ENCODE results near the gene ZFYVE27.

The ZFYVE27 gene

DNA sequence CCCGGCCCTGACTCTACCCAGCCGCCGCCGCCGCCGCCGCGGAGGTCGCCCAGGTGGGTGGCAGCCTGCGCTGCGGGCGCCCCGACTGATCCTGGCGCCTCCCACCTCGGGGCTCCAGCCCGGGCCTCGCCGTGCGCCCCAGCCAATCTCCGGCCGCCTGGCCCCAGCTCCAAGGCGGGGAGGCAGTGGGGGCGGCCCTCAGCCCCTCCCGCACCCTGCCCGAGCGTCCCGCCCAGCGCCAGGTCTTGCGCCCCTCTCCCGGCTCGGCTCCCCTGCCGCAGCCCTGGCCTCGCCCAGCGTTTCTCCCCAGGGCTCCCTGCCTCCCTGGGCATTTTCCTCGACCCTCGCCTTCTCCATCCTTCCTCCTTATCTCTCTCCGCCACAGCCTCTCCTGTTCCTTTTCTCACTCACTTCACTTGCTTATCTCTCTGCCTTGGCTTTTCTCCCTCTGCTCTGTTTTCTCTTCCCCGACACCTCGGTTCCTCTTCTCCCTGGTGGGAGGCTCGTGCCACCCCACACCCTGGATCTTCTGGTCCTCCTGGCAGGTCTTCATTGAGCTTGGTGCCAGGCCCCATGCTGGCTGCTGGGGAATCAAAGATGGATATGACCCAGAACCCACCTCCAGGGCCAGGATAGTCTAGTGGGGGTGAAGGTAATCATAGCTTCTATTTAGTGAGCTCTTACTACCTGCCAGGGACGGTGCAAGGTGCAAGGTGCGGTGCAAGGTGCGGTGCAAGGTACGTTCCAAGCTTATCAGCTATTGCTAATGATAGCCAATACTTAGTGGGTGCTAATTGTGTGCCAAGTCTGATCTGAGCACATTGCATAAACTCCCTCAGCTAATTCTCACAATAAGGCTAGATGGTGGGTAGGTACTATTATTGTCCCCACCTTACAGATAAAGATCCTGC is 35.2 kb downstream of the ZFYVE27 start, which contains the start of gene SFRP5:
SFRP5 (minus strand) TSS at position 87 of the 911 bp plus-strand sequence. CDS start 166 bp downstream, outside the sequence.
- DNase-seq: no peak

DNA sequence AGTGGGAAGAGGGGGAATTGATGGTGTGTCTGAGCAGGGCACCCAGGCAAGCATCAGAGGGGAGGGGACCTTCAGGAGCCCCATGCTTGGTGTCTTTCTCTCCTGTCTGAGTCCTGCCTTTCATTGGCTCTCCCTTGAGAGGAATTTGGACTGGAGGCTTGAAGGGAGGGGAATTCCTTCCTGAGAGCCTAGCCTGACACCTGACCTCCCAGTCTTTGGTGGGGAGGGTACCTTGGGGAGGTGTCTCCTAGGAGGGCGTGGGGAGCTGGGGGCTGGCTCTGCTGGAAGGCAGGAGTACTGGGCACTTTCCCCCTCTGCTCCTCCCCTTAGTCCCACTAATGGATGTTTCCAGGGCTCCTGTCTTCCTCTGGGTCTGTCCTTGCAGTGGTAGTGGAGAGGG is 36.2 kb downstream of the ZFYVE27 start:
- no peak for DNase-seq

DNA sequence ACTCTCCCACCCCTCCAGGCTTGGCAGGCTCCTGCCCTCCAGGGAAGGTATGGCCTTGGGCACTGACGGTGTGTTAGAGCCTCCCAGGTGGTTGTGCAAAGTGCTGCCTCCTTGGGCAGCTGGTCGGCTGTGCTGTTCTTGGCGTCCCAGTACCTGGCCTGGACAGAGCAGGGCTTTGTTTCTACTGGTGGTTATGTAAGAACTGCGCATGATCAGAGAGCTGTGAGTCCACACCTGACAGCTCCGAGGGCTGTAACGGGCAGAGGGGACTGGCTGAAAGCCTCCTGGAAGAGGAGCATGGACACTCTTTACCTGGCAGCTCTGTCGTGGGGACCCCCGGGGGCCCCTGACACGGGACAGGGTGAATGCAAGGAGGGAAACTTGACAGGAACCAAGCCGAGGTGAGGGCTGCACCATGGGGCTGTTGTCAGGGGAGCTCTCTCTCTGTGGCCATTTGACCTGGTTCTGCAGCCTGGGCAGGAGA is 37.9 kb downstream of the ZFYVE27 start:
- DNase-seq: no peak

DNA sequence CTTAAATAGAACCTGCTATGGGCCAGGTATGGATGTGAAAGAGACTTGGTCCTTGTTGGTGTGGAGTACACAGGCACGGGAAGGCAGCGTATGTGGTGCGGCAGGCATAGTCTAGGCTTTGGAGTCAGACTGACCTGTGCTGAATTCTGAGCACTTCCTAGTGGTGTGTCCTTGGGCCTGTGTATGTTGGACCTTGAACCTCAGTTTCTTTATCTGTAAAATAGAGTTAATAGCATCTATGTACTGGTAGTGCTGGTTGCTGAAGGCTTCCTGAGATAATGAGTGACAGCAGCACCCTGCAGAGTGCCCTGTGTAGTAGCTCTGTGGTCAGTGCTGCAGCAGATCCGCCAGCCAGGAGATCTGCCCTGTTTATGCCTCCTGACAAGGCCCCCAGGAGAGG is 40.2 kb downstream of the ZFYVE27 start:
- DNase-seq: no peak

DNA sequence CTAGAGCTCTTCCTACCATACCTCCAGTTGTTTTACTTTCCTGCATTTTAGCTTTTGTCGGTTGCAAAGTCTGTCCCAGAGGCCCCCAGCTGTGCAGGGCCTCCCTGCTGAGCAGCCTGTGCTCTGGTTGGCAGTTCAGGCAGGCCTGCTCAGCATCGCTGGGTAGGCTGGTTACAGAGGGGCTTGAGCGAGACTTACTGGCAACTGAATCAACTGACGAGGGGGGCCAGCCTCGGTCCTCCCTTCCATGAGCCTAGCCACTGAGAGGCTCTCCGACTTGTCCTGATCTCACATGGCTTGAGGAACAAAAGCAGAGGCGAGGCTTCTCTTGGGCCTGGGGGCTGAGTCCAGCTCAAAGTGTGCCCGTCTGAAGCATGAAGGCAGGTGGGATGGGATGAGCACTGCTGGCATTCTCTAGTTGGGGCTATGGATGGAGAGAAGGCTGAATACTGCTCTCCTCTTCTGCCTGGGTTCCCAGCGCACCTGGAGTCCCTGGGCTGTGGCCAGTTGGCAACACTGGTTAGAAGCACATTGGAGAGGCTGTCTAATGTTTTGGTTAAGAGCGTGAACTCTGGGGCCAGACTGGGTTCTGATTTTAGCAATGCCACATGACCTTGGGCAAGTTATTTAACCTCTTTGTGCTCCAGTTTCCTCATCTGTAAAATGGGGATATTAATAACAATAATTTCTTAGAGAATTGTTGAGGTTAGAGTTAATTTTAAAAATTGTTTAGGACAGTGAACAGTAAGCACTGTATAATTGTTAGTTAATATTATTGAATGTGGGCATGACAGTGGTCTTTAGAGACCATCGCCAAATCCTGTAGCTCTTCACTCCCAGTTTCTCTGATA is 41.7 kb downstream of the ZFYVE27 start:
- DNase-seq: no peak

DNA sequence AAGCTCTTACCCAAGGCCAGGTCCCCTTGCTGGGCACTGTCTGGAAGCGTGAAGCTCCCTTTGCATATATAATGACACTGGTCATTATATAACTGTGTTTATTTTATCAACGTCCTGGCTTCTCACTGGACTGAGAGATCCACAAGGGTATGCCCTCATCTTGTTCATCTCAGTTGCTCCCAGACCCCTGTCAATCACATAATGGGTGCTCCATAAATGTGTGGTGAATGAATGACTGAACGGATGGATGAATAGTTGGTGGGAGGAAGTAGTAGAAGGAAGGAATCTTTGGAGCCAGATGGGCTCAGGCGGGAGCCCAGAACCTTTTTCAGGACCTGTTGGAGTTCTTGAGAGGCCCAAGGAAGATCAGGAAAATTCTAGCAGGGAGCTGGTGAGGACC is 42.6 kb downstream of the ZFYVE27 start:
- no peak for DNase-seq

DNA sequence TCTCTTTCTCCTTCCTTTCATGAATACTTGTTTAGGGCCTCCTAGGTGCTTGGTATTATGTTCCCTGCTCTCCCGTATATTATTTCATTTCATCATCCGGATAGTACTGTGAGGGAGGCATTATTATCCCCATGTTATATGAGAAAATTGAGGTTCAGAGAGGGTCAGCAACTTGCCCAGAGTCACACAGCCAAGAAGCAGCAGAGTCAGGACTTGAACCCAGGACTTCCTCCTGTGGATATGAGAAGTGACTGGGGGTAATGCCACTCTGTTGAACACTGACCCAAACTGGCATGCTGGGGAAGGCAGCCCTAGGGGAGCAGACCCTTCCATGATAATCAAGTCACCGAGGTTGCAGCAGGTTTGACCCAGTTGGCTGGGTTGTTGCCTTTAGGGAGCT is 43.0 kb downstream of the ZFYVE27 start:
- no peak for DNase-seq

DNA sequence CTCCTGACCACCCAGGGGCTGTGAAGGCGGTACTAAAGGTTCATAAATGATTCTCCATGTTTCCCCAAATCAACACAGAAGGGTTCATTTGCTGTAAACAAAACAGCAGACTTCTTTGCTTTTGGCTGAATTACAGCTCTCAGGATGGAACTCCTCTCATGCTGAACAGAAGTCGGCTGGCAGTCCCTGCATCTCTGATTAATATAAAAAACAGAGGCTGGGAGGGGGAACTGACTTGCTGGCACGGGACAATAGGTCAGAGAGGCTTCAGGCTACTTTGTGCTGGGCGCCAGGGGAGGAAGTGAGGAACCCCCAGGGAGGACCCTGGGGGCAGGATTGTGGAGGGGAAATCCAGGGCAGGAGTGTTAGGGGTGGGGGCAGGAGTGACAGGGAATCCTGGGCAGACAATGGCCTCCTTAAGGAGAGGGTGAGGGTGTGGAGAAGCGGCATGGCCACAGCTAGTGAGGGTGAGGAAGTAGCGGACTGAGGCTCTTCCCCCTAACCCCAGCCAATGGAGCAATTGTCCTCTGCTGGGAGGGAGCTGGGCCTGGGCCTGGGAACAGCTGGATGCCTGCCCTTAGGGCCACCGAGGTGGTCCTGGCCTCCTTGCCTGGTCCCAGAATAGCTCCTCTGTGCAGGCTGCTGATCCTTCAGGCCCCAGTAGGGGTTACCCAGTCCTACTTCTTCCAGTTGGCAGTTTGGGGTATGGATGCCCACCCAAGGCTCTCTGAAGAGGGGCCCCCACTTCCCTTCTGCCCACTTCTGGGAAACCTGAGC is 44.1 kb downstream of the ZFYVE27 start:
- no peak for DNase-seq

DNA sequence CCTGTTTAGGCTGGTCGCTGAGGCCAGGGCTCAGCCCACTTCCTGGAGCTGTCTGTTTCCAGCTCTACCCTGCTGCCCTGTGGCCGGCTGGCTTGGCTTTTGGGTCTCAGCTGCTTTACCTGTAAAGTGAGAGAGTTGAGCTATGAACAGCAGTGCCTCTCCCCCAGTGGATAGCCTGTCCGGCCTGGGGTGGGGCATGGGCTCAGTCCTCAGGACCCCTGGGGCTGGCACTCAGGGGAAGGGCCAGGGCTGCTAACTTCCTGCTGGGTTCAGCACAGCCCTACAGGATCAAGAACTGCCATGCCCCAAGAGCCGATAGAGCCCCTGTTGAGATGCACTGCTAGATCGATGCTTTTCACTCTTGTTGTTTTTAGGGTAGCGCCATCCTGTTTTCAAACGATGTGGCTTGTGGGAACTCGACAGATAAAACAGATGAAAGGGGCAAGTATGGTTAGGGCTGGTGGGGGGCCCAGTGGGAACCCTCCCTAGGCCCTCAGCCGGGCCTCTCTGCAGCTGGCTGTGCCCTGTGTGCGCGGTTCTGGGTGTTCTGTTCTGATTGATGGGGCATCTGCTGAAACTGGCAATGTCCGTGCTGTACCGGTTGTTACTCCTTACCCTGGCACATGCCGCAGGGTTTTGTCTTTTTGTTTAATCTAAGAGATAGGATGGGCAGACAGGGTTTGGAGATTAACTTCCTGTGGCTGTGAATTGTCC is 44.8 kb downstream of the ZFYVE27 start:
- no peak for DNase-seq

DNA sequence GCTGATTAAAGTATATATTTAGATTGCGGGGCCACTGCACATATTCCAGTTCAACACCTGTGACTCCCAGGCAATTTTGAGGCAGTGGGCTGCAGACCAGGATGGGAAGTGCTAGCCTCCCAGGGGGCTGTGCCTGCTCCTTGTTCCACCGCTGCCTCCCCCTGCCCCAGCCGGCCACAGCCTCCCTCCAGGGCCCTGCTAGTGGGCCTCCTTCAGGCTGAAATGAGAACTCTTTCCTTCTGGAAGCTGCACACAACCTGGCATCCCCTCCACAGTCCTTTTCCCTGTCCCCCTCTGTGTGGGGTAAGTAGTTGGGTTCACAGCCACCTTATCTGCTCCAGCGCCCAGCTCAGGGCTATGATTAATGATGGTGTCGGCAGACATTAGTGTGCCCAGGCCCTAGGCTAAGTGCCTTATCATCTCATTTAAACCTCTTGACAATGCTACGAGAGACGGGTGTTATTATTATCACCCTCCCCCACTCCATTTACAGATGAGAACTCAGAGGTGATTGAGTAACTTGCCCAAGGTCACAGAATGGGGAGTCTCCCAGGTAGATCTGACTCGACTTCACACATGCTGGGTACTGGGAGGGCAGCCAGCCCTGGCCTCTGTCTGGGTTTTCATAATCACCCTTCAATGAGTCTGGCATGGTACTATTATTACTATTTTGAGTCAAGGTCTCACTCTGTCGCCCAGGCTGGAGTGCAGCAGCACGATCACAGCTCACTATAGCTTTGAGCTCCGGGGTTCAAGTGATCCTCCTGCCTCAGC is 45.7 kb downstream of the ZFYVE27 start:
- DNase-seq: no peak

DNA sequence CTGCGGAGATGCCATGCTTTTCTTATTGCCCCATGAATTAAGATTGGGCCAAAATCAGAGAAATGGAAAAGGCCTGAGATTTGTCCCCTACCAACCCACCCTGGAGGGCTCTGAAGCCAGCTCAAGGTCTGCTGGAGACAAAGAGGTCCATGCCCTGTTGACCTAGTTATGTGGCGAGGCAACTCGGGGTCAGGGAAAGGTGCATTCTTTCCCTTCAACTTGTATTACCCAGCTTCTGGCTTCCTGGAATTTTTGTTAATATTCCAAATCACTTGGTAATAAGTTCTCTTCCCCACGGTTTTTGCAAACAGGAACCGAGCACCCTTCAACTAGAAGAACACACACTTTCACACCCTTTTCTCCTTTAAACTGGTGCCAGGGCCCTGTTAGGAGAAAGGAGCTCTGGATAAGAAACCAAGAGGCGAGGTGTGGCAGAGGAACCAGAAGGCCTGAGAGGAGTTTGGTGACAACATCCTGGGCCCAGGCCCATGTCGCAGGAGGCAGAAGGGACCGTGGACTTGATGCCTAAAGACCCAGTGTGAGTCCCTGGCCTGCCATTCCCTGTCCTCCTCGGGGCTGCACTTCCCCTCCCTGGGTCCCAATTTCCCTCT is 47.4 kb downstream of the ZFYVE27 start:
- no peak for DNase-seq

DNA sequence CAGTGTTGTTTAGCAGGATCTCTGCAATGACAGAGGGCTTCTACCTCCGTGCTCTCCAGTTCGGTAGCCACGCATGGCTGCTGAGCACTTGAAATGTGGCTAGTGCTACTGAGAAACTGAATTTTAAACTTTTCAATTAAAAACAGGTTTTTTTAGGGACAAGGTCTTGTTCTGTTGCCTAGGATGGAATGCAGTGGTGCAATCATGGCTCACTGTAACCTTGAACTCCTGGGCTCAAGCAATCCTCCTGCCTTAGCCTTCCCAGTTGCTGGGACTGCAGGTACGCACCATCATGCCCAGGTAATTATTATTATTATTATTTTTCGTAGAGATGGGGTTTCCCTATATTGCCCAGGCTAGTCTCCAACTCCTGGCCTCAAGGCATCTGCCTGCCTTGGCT is 48.3 kb downstream of the ZFYVE27 start:
- DNase-seq: no peak

DNA sequence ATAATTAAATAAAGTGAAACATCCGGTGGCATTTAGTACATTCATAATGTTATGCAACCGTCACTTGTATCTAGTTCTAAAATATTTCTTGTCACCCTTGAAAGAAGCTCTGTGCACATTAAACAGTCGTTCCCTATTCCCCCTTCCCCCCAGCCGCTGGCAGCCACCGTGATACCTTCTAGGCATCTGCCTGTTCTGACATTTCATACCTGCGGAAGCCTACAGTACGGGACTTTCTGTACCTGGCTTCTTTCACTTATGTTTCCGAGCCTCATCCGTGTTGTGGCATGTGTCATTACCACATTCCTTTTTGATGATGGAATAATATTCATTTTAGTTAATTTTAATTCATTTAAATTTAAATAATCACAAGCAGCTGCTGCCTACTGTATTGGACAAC is 48.8 kb downstream of the ZFYVE27 start:
- DNase-seq: no peak

DNA sequence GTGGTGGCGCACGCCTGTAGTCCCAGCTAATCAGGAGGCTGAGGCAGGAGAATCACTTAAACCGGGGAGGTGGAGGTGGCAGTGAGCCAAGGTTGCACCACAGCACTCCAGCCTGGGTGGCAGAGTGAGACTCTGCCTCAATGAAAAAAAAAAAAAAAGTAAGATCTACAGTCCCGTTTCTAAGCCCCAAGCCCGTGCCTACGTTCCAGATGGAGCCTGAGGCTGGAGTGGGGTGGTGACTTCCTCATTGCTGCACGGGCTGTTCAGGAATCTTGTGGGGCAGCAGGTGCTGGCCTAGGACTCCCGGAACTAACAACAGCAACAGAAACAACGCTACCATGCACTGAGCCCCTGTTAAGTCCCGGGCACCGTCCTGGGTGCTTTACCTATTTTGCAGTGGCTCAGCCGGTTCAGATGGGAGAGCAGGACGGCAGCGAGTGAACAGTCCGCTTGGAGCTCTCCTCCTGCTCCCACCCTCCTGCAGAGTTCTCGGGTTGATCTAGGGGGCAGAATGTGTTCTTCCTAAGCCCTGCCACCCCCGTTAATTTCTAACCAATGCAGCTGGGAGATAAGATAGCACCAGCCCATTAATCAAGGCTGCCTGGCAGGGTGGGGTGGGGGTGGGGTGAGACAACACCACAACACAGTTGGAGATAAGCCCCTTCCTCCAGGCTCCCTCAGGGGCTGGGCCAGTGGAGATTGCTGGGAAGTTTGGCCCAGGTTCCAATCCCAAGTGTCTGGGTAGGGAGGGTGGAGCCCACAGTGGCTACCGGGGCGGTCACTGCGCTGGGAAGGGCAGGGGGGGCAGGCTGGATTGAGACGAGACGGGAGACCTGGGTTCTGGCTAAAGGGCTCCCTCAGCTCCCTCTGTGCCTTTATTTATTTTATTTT is 51.9 kb downstream of the ZFYVE27 start:
- DNase-seq: no peak

DNA sequence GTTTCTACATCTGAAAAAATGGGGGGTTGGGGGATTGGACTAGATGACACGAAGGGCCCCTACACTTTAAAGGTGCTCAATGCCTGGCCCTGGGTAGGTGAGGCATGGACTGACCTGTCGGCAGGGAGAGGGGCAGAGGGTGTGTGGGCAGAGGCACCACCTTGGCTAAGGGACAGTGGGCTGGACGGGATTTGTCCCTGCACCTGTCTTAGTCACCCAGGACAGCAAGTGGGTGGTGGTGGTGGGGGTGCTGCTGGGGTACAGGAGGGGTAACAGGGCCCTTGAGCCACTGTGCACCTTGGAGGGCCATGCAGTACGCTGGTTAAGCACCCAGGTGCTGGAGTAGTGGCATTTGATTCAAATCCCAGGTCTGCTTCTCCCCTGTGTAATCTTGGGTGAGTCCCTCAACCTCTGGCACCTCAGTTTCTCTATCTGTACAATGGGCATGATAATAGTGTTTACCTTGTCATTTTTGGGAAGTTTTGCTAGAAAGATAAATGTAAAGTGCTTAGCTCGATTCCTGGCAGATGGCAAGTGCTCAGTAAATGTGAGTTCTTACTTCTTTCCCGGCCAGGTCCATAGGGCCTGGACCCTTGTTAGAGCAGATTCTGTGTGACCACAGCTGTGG is 53.0 kb downstream of the ZFYVE27 start:
- no peak for DNase-seq

DNA sequence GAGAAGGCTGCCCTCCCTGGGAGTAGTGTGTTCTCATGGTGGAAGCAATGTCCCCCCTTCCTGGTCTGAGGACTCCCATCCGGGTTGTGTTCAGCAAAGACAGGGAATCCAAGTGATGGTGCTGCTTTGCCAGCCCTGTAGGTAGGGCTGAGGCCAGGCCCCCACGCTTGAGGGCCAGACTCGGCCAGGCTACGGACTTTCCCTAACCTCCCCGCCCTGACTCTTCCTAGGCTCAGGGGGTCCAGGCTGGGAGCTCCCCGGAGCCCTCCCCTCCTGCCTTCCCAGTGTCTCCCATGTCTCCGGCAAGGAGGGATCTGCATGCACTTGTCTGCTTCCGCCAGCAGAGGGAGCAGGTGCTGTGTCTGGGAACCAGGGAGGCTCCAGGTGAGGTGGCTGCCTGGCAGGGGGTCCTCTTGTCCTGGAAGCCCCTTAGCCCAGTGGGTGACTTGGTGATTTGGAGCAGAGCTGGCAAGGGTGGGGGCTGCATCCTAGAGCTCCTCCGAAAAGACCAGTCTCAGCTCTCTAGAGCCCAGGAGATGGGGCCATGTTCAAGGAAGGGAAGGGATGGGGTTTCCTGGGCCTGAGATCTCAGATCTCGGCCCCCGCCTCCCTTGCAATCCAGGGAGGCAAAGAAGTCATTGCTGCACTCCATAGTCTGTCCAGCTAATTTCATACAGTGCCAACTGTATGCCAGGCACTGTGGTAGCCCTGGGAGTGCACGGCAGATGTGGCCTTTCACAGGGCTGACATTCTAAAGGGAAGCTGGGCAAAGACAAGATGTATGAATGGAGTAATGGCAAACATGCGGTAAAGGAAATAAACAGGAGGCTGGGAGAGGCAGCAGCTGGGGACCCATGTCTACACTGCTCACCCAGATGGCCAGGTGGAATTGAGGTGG is 55.1 kb downstream of the ZFYVE27 start:
- DNase-seq: no peak

DNA sequence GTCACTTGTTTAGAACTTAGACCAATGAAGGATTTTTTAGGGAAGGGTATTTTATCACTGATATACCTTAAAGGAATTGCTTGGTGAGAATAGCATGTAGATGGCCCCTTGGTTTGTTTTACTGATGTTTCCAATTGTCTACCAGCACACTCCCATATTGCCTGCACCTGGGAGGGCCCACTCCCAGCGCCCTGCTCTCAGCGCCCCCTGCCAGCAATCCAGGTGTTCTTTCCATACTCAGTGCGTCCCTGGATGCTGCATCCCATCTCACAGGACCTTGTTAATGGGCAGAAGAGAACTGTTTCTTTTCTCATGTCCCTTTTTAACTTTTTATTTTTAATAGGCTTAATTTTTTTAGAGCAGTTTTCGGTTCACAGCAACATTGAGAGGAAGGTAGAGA is 59.0 kb downstream of the ZFYVE27 start:
- DNase-seq: no peak

DNA sequence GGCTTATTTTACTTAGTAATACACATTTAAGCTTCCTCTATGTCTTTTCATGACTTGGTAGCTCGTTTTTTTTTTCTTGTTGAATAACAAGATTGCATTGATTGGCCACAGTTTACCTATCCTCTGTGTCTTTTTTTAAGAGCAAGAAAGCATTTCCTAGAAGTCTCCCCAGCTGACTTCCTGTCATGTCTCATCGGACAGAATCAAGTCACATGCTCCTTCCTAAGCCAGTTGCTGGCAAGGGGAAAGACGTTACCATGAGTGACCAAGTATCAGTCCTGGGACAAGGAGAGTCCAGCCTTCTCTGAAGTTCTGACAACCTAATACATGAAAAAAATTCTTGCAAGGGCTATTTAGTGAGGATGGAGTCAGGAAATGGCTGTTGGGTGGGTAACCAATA is 59.7 kb downstream of the ZFYVE27 start:
- DNase-seq: no peak
